Testis (tissue), 3 donors: ENCODE results near the gene SLC19A1. TPM values are rescaled to one million over a fixed set of nuclear protein-coding genes. Genes with fewer than 3 reads are reported as not detected.

Experiments used
- DNase-seq: peaks from one replicate; pipeline ENCODE4 v3.0.0-alpha.2; 2019
- H3K27ac ChIP-seq, 2 donors: fragments of 200-600 bp; sonication (generic); one replicate each; pipeline ENCODE4 v1.5.1; 2019
- H3K27me3 ChIP-seq: fragments of 200-600 bp; sonication (generic); one replicate; pipeline ENCODE4 v1.5.1; 2019
- H3K36me3 ChIP-seq: fragments of 200-600 bp; sonication (generic); one replicate; pipeline ENCODE4 v1.5.1; 2017; ENCODE audit warnings: low read depth; ENCODE audit errors: missing control alignments
- H3K4me1 ChIP-seq: fragments of 200-600 bp; sonication (generic); one replicate; pipeline ENCODE4 v1.5.1; 2019
- H3K4me3 ChIP-seq, 2 donors: fragments of 200-600 bp; sonication (generic); one replicate each; pipeline ENCODE4 v1.5.1; 2017 to 2019
- H3K9me3 ChIP-seq: fragments of 200-600 bp; sonication (generic); one replicate; pipeline ENCODE4 v1.5.1; 2017
- POLR2A ChIP-seq: fragments of 450-650 bp; IDR thresholded peaks from one replicate; pipeline ENCODE4 v1.6.1; 2017; ENCODE audit warnings: antibody characterized with exemption, mild to moderate bottlenecking, moderate library complexity
- WGBS, 2 donors: methylation state at CpG; one replicate each; pipeline ENCODE4 v1.1.5; 2018; 5-methylcytosine and 5-hydroxymethylcytosine counted together
- intact Hi-C: fragments of 100-400 bp; cut with DNase I; formaldehyde crosslinking; loops from one replicate; pipeline ENCODE4 v1.15.1; 2023; ENCODE audit warnings: low total_unique reads
- polyA plus RNA-seq: library from polyadenylated mRNA; stranded (reverse); fragments of 350-450 nt; fragmentation: Illumina TruSeq; extraction: RNeasy Lipid Tissue Mini Kit (QIAGEN cat#74804); gene quantifications from one replicate; pipeline ENCODE4 v1.2.3, GENCODE V29; 2014; ENCODE audit warnings: low read depth, low replicate concordance; ENCODE audit not compliant: insufficient read depth
- total RNA-seq, 2 donors: library from RNA; depleted of rRNA; stranded (reverse); fragments of >200 nt; gene quantifications; one replicate each; pipeline ENCODE4 v1.2.3, GENCODE V29; 2016
- TF ChIP-seq, protein P1 (sequence below), 3 experiments: fragments of 450-650 bp in 2 of 3; fragments of 200-600 bp in 1 of 3; sonication (generic) in 1 of 3; IDR thresholded peaks; one replicate each; pipeline ENCODE4 v1.5.1; 2016 to 2019; ENCODE audit warnings: antibody characterized with exemption in 3 of 3, mild to moderate bottlenecking in 2 of 3, moderate library complexity in 1 of 3

The SLC19A1 gene
- total and polyA plus RNA-seq, 3 donors from 2014 or later: 5.5 to 17.4 (median 15.7) TPM

DNA sequence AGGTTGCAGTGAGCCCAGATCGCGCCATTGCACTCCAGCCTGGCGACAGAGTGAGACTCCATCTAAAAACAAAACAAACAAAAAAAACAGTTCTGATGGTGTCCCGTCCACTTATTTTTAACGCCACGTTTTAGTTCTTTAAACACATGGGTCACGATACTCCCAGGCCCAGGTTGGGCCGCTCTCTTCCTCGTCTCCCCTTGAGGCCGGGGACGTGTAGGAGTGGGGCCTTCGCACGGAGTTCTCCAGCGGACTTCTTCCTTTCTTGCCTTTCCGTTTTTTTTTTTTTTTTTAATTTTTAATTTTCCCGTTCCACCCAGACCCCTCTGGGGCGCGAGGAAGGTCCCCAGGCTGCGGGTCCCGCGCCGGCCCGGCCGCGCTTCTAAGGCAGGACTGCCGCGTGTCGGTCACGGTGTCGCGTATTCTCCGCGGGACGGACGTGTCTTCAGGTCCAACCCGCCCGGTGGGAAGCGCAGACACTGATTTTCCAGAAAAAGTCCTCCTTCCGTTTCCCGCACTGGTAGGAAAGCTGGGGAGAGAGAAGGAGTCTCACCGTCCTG lies 47.5 kb upstream of the SLC19A1 start:
- WGBS, 2 donors: 20 to 28% methylated on average over 35 to 41 of the region's 41 CpGs
- peak overlapping the region; percentile 58 to 69 for H3K4me3 ChIP-seq
- peak; percentile 11 for DNase-seq
- no peaks in the 10 kb centered on the region for H3K27me3 ChIP-seq
- H3K36me3 ChIP-seq: no peaks in the 10 kb centered on the region
- TF ChIP-seq POLR2A: no peak
- TF ChIP-seq, protein P1, sequence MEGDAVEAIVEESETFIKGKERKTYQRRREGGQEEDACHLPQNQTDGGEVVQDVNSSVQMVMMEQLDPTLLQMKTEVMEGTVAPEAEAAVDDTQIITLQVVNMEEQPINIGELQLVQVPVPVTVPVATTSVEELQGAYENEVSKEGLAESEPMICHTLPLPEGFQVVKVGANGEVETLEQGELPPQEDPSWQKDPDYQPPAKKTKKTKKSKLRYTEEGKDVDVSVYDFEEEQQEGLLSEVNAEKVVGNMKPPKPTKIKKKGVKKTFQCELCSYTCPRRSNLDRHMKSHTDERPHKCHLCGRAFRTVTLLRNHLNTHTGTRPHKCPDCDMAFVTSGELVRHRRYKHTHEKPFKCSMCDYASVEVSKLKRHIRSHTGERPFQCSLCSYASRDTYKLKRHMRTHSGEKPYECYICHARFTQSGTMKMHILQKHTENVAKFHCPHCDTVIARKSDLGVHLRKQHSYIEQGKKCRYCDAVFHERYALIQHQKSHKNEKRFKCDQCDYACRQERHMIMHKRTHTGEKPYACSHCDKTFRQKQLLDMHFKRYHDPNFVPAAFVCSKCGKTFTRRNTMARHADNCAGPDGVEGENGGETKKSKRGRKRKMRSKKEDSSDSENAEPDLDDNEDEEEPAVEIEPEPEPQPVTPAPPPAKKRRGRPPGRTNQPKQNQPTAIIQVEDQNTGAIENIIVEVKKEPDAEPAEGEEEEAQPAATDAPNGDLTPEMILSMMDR (IDR thresholded peaks at IDR 0.05): no peak
- no peaks in the 10 kb centered on the region for H3K4me1 ChIP-seq
- peak overlapping the region; percentile 29 to 65 for H3K27ac ChIP-seq
- H3K9me3 ChIP-seq: no peaks in the 10 kb centered on the region
- intact Hi-C loops: loop anchor here (5.0 kb wide), 1 partner anchor 32 kb away; no protein-coding TSS in a partner anchor

DNA sequence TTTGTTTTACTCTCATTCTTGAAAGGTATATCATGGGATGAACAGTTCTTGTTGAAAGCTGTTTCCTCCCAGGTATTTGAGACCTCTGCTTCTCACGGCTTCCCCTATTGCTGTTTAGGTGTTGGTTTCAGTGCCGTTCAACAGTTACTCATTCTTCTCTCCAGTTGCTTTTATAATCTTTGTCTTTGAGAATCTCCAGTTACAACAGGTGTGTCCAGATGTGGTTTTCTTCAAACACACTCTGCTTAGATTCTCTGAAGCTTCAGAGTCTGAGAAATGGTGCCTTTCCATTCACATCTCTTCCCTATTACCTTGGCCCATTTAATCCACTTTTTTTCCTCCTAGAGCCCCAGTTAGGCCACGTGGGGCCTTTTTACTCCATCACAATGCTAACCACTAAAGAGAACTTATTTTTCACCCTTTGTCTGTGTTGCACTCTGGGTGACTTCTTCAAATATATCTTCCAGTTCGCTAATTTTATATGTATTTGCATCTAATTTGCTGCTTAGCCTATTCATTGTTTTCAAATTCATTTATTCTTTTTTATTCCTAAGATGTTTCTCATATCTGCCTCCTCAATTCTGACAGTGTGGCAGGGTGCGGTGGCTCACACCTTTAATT lies 46.7 kb upstream of the SLC19A1 start:
- DNase-seq: peak; percentile 4
- intact Hi-C loops: no loop called here
- H3K27ac ChIP-seq: no peak overlapping the region
- WGBS, 2 donors: 75 to 76% methylated on average over 5 of the region's 5 CpGs
- H3K36me3 ChIP-seq: no peaks in the 10 kb centered on the region
- H3K9me3 ChIP-seq: no peaks in the 10 kb centered on the region
- TF ChIP-seq POLR2A: no peak
- TF ChIP-seq, protein P1 (IDR thresholded peaks at IDR 0.05): no peak
- no peaks in the 10 kb centered on the region for H3K27me3 ChIP-seq
- H3K4me1 ChIP-seq: no peaks in the 10 kb centered on the region
- H3K4me3 ChIP-seq: no peak overlapping the region

DNA sequence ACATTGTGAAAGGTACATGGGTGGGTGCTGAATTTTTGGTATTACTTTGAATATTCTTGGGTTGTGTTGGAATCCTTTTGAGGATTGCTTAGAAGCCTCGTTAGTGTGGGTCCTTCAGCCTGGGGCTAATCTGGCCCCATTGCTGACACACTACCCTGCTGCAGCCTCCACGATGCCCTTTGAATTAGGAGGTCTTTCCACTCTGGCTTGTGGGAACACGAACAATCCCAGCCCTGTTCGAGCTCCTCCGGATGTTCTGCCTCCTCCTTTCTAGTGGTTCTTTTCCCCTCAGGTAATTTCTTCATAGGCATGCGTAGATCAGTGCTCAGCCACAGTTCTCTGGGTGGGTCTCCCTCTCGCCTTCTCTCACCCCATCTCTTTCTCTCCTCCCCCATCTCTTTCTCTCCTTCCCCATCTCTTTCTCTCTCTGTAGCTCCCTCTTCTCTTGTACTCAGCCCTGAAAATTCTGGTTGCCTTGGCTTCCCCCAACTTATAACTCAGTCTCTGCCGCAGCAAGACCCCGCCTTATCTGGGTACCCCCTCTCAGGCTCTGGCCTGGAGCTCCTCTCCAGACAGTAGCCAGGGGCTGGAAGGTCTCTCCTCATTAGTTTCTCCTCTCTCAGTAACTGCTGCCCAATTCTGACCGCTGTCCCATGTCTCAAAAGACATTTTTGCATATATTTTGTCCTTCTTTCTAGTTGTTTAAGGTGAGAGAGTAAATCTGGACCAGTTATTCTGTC lies 46.0 kb upstream of the SLC19A1 start:
- intact Hi-C loops: no loop called here
- Histone ChIP-seq H3K4me1 (no peaks in the 10 kb centered on the region), H3K4me3 (no peak overlapping the region), H3K27me3 (no peaks in the 10 kb centered on the region), H3K36me3 (no peaks in the 10 kb centered on the region), H3K9me3 (no peaks in the 10 kb centered on the region), H3K27ac (no peak overlapping the region)
- DNase-seq: peak; percentile 2
- TF ChIP-seq, protein P1 (IDR thresholded peaks at IDR 0.05): no peak
- TF ChIP-seq POLR2A: no peak
- WGBS, 2 donors: 90 to 91% methylated on average over 10 of the region's 10 CpGs

DNA sequence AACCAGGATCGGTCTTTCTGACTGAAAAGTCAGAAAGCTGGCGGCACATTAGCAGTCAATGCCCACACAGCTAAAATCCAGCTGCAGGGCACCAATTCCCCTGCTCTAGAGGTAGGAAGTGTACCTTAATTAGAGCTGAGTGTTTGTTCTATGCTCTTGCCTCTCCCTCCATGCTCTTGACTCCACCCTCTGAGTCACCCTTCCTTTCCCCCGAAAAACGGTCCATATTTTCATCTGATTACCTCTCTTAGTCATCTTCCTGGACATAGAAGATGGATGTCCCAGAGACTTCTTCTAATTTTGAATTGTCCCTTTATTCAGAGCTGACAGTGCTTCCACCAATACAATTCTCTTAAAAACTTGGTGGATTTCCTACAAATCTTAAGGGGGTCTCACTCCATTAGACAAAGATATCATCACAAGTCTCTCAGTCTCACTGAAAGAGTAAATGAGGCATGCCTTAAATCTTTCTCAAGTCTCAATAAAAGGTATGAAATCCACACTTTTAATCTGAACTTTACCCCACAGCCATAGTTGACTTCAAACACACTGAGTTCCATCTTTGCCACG lies 44.1 kb upstream of the SLC19A1 start:
- no peak overlapping the region for H3K27ac ChIP-seq
- H3K4me1 ChIP-seq: no peaks in the 10 kb centered on the region
- no peaks in the 10 kb centered on the region for H3K27me3 ChIP-seq
- intact Hi-C loops: no loop called here
- TF ChIP-seq POLR2A: no peak
- TF ChIP-seq, protein P1 (IDR thresholded peaks at IDR 0.05): no peak
- H3K4me3 ChIP-seq: no peak overlapping the region
- H3K9me3 ChIP-seq: no peaks in the 10 kb centered on the region
- no peaks in the 10 kb centered on the region for H3K36me3 ChIP-seq
- DNase-seq: no peak
- WGBS, 2 donors: 75 to 87% methylated on average over 5 of the region's 5 CpGs
